ENCODE measurements around the gene MAP3K20.

GRCh38 chr2:173218326-173219056 is 142.8 kb downstream of the MAP3K20 start:
- TF ChIP-seq CTCF (IDR thresholded peaks at IDR 0.05) (no peak), POLR2A (IDR thresholded peaks at IDR 0.05) (no peak), POLR2AphosphoS5 (IDR thresholded peaks at IDR 0.05) (no peak)
